HepG2 (cell line): ENCODE measurements around the gene PYCR2. TPM values are rescaled to one million over a fixed set of nuclear protein-coding genes. Genes with fewer than 3 reads are reported as not detected.
A peak's percentile ranks its signal among the peaks of the same experiment; 100 is the strongest.

Experiments
- EED ChIP-seq: sonication (generic); formaldehyde crosslinking; IDR thresholded peaks from 2 replicates; pipeline ENCODE4 v1.5.0; 2020; ENCODE audit warnings: mild to moderate bottlenecking, missing genetic modification reagents
- HNRNPUL1 ChIP-seq: fragments of 200-400 bp; formaldehyde crosslinking; IDR thresholded peaks from 2 replicates; pipeline ENCODE4 v1.6.1; 2017; ENCODE audit warnings: low read depth, mild to moderate bottlenecking, low read length, moderate library complexity
- IRX3 ChIP-seq: sonication (generic); formaldehyde crosslinking; IDR thresholded peaks from 2 replicates; pipeline ENCODE4 v1.8.1; 2023; ENCODE audit warnings: mild to moderate bottlenecking, low read depth, missing genetic modification reagents, borderline replicate concordance
- NR3C1 ChIP-seq: sonication (generic); formaldehyde crosslinking; IDR thresholded peaks from 2 replicates; pipeline ENCODE4 v1.4.0; 2020; ENCODE audit warnings: missing genetic modification reagents
- PBX3 ChIP-seq: sonication (generic); formaldehyde crosslinking; IDR thresholded peaks from 2 replicates; pipeline ENCODE4 v1.8.1; 2023; ENCODE audit warnings: missing genetic modification reagents, inconsistent platforms, borderline replicate concordance
- SP4 ChIP-seq: sonication (generic); formaldehyde crosslinking; IDR thresholded peaks from 2 replicates; pipeline ENCODE4 v1.8.1; 2023; ENCODE audit warnings: mild to moderate bottlenecking, missing genetic modification reagents
- TBL1XR1 ChIP-seq: fragments of 150-350 bp; IDR thresholded peaks from 2 replicates; pipeline ENCODE4 v1.6.1; 2014; ENCODE audit warnings: borderline replicate concordance, low read length; ENCODE audit not compliant: partially characterized antibody
- ZBTB42 ChIP-seq: sonication (generic); formaldehyde crosslinking; IDR thresholded peaks from 2 replicates; pipeline ENCODE4 v1.5.0; 2020; ENCODE audit warnings: mild to moderate bottlenecking, missing genetic modification reagents
- ZFP91 ChIP-seq: sonication (generic); formaldehyde crosslinking; IDR thresholded peaks from 2 replicates; pipeline ENCODE4 v1.9.0; 2022; ENCODE audit warnings: missing genetic modification reagents, mild to moderate bottlenecking, borderline replicate concordance
- ZNF256 ChIP-seq: sonication (generic); formaldehyde crosslinking; conservative IDR thresholded peaks from 2 replicates; pipeline ENCODE4 v1.4.0; 2020; ENCODE audit warnings: missing genetic modification reagents
- ZNF441 ChIP-seq: sonication (generic); formaldehyde crosslinking; IDR thresholded peaks from 2 replicates; pipeline ENCODE4 v1.7.0; 2021; ENCODE audit warnings: missing genetic modification reagents, borderline replicate concordance
- ZNF562 ChIP-seq: sonication (generic); formaldehyde crosslinking; IDR thresholded peaks from 2 replicates; pipeline ENCODE4 v1.8.0; 2022; ENCODE audit warnings: missing genetic modification reagents, borderline replicate concordance
- ZNF572 ChIP-seq: sonication (generic); formaldehyde crosslinking; IDR thresholded peaks from 2 replicates; pipeline ENCODE4 v1.5.1; 2020; ENCODE audit warnings: mild to moderate bottlenecking, missing genetic modification reagents
- ZNF574 ChIP-seq: sonication (generic); formaldehyde crosslinking; IDR thresholded peaks from 2 replicates; pipeline ENCODE4 v1.4.0; 2020; ENCODE audit warnings: missing genetic modification reagents
- ZNF792 ChIP-seq: IDR thresholded peaks from 2 replicates; pipeline ENCODE4 v1.6.1; 2016
- ZNF839 ChIP-seq: sonication (generic); formaldehyde crosslinking; IDR thresholded peaks from 2 replicates; pipeline ENCODE4 v1.4.0; 2020; ENCODE audit warnings: missing genetic modification reagents, mild to moderate bottlenecking, borderline replicate concordance
- ZNF883 ChIP-seq: sonication (generic); formaldehyde crosslinking; IDR thresholded peaks from 2 replicates; pipeline ENCODE4 v1.5.1; 2020; ENCODE audit warnings: mild to moderate bottlenecking, missing genetic modification reagents; ENCODE audit errors: not compliant biosample characterization
- polyA plus RNA-seq, 8 experiments: library from polyadenylated mRNA; depleted of rRNA in 3 of 8; stranded (reverse) in 7 of 8; unstranded in 1 of 8; fragments of >200 nt; fragmentation: Illumina TruSeq in 4 of 8; extraction: Trizol in 4 of 8; gene quantifications; 2 replicates each; pipeline versions ENCODE4 v1.2.1 to v1.2.3, GENCODE V29; 2011 to 2016; ENCODE audit warnings: low read depth in 4 of 8, missing spikeins in 1 of 8, mixed read lengths in 1 of 8; ENCODE audit not compliant: insufficient read depth in 1 of 8
- total RNA-seq, 5 experiments: library from RNA; depleted of rRNA; stranded (reverse); fragments of >200 nt; fragmentation: Illumina TruSeq; extraction: Trizol; gene quantifications; 2 replicates each; pipeline ENCODE4 v1.2.3, GENCODE V29; 2016; ENCODE audit warnings: low read depth in 1 of 5
- TF ChIP-seq, protein P1 (sequence below): sonication (generic); formaldehyde crosslinking; IDR thresholded peaks from 2 replicates; pipeline ENCODE4 v1.4.0; 2020; ENCODE audit warnings: missing genetic modification reagents, mild to moderate bottlenecking, borderline replicate concordance
- TF ChIP-seq, protein P2 (sequence below): sonication (generic); formaldehyde crosslinking; IDR thresholded peaks from 2 replicates; pipeline ENCODE4 v1.5.0; 2020; ENCODE audit warnings: missing genetic modification reagents

PYCR2 gene
- total and polyA plus RNA-seq, 2 of the 13 experiments (the other 11 are each of a cell fraction or from before 2014, with no cell fraction given): 47.2 to 47.8 TPM

GRCh38 chr1:225881081-225881958 is 42.7 kb downstream of the PYCR2 start (continued):
- TF ChIP-seq ZNF562 (no peak), NR3C1 (CRISPR knock-in tag) (no peak), PBX3 (no peak), ZFP91 (CRISPR knock-in tag) (no peak), ZBTB42 (no peak), HNRNPUL1 (no peak), ZNF883 (no peak), ZNF574 (CRISPR knock-in tag) (peak; percentile 22; the same call in 1 of the 2 replicates), ZNF839 (no peak), TBL1XR1 (no peak), ZNF572 (CRISPR knock-in tag) (0 out of 2 replicates have a peak, but pooled peaks have one; percentile 44), SP4 (CRISPR knock-in tag) (no peak), ZNF441 (CRISPR knock-in tag) (no peak), ZNF256 (CRISPR knock-in tag) (no peak), IRX3 (CRISPR knock-in tag) (no peak), ZNF792 (no peak), EED (CRISPR knock-in tag) (no peak; the same call in 1 of the 2 replicates)
- TF ChIP-seq, protein P1, sequence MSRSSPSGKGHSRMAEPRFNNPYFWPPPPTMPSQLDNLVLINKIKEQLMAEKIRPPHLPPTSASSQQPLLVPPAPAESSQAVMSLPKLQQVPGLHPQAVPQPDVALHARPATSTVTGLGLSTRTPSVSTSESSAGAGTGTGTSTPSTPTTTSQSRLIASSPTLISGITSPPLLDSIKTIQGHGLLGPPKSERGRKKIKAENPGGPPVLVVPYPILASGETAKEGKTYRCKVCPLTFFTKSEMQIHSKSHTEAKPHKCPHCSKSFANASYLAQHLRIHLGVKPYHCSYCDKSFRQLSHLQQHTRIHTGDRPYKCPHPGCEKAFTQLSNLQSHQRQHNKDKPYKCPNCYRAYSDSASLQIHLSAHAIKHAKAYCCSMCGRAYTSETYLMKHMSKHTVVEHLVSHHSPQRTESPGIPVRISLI (CRISPR knock-in tag): no peak
- TF ChIP-seq, protein P2, sequence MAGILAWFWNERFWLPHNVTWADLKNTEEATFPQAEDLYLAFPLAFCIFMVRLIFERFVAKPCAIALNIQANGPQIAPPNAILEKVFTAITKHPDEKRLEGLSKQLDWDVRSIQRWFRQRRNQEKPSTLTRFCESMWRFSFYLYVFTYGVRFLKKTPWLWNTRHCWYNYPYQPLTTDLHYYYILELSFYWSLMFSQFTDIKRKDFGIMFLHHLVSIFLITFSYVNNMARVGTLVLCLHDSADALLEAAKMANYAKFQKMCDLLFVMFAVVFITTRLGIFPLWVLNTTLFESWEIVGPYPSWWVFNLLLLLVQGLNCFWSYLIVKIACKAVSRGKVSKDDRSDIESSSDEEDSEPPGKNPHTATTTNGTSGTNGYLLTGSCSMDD: no peak
